Neural progenitor cell (in vitro differentiated cells): ENCODE data around the gene BMP2. TPM values are rescaled to one million over a fixed set of nuclear protein-coding genes. Genes with fewer than 3 reads are reported as not detected.

ENCODE experiments used
- DNase-seq: peaks from one replicate; pipeline ENCODE4 v3.0.0-alpha.2; 2016; ENCODE audit warnings: low spot score
- H2AFZ ChIP-seq: fragments of 200-600 bp; sonication (generic); replicated peaks from 2 replicates; pipeline ENCODE4 v1.6.1; 2016; ENCODE audit warnings: antibody characterized with exemption
- H3F3A ChIP-seq: fragments of 200-600 bp; sonication (generic); 2 replicates; pipeline ENCODE4 v1.6.1; 2016; ENCODE audit warnings: antibody characterized with exemption, low read depth
- H3K27ac ChIP-seq: fragments of 200-600 bp; sonication (generic); 2 replicates; pipeline ENCODE4 v1.5.1; 2016; ENCODE audit warnings: mild to moderate bottlenecking
- H3K27me3 ChIP-seq: fragments of 200-600 bp; sonication (generic); 2 replicates; pipeline ENCODE4 v1.6.1; 2016; ENCODE audit warnings: mild to moderate bottlenecking, moderate library complexity
- H3K36me3 ChIP-seq: fragments of 200-600 bp; sonication (generic); 2 replicates; pipeline ENCODE4 v1.5.1; 2016
- H3K4me1 ChIP-seq: fragments of 200-600 bp; sonication (generic); 2 replicates; pipeline ENCODE4 v1.6.1; 2016; ENCODE audit warnings: mixed run types
- H3K4me2 ChIP-seq: fragments of 200-600 bp; sonication (generic); 2 replicates; pipeline ENCODE4 v1.6.1; 2016
- H3K4me3 ChIP-seq: fragments of 200-600 bp; sonication (generic); 2 replicates; pipeline ENCODE4 v1.5.1; 2016
- H3K79me2 ChIP-seq: fragments of 200-600 bp; sonication (generic); 2 replicates; pipeline ENCODE4 v1.6.1; 2016; ENCODE audit warnings: low read depth
- H3K9ac ChIP-seq: fragments of 200-600 bp; sonication (generic); 2 replicates; pipeline ENCODE4 v1.6.1; 2016
- H3K9me3 ChIP-seq: fragments of 200-600 bp; sonication (generic); 2 replicates; pipeline ENCODE4 v1.5.1; 2016; ENCODE audit warnings: low read depth
- H4K20me1 ChIP-seq: fragments of 200-600 bp; sonication (generic); 2 replicates; pipeline ENCODE4 v1.6.1; 2016; ENCODE audit warnings: low read depth
- H3K27ac Mint-ChIP-seq: 3 replicates; pipeline ENCODE4 v1.8.0; 2021; ENCODE audit warnings: mixed read lengths
- H3K27me3 Mint-ChIP-seq: 2 replicates; pipeline ENCODE4 v1.8.0; 2022; ENCODE audit warnings: low read depth, mild to moderate bottlenecking, inconsistent platforms, moderate library complexity, mixed read lengths; ENCODE audit not compliant: insufficient read depth
- H3K36me3 Mint-ChIP-seq: 3 replicates; pipeline ENCODE4 v1.8.0; 2021; ENCODE audit warnings: mixed read lengths
- H3K4me1 Mint-ChIP-seq: 3 replicates; pipeline ENCODE4 v1.8.0; 2021; ENCODE audit warnings: mixed read lengths
- H3K4me3 Mint-ChIP-seq: 3 replicates; pipeline ENCODE4 v1.8.0; 2021; ENCODE audit warnings: mild to moderate bottlenecking, moderate library complexity, mixed read lengths
- H3K9me3 Mint-ChIP-seq: 3 replicates; pipeline ENCODE4 v1.8.0; 2020; ENCODE audit warnings: mixed read lengths
- EZH2 ChIP-seq: fragments of 200-600 bp; sonication (generic); IDR thresholded peaks from 2 replicates; pipeline ENCODE4 v1.6.1; 2017; ENCODE audit warnings: antibody characterized with exemption, mild to moderate bottlenecking, moderate library complexity
- EZH2phosphoT487 ChIP-seq: fragments of 200-600 bp; sonication (generic); IDR thresholded peaks from 2 replicates; pipeline ENCODE4 v1.6.1; 2017; ENCODE audit warnings: antibody characterized with exemption
- total RNA-seq: library from RNA; depleted of rRNA; stranded (reverse); fragments of >200 nt; gene quantifications from 2 replicates; pipeline ENCODE4 v1.2.3, GENCODE V29; 2015; ENCODE audit warnings: low replicate concordance
- TF ChIP-seq, protein P1 (sequence below): fragments of 200-600 bp; sonication (generic); IDR thresholded peaks from 2 replicates; pipeline ENCODE4 v1.5.1; 2017; ENCODE audit warnings: antibody characterized with exemption, mild to moderate bottlenecking

BMP2 gene
- total RNA-seq, 1 donor from 2014 or later: 7.2 TPM

DNA sequence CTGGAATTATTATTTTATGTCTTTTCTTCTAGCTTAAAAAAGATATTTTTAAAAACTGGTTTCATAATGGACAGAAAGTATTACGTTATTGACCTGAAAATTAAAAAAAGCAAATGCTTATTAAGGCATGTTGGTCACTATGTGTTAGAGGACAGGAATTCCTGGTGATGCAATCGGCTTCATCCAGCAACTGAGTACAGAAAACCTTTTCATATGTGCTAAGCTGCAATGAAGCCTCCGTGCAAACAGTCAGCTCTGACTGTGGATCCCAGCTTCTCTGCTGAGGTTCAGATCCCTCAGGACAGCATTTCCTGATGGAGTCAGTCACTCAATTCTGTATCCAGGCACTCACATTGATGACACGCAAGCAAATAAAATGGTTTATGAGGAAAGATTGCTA lies 22.7 kb upstream of the BMP2 start:
- Histone ChIP-seq H3K27ac (no peak overlapping the region), H3K9ac (no peak overlapping the region), H3K4me2 (no peak overlapping the region), H3K4me1 (no peaks in the 10 kb centered on the region), H3K36me3 (no peaks in the 10 kb centered on the region), H3K79me2 (no peaks in the 10 kb centered on the region), H2AFZ (no peak overlapping the region), H3K9me3 (no peaks in the 10 kb centered on the region), H3K27me3 (no peaks in the 10 kb centered on the region), H4K20me1 (no peaks in the 10 kb centered on the region), H3F3A (no peaks in the 10 kb centered on the region), H3K4me3 (no peak overlapping the region)
- Mint-ChIP-seq H3K4me3 (no peak overlapping the region), H3K4me1 (no peaks in the 10 kb centered on the region), H3K36me3 (no peaks in the 10 kb centered on the region), H3K27me3 (no peaks in the 10 kb centered on the region), H3K27ac (no peak overlapping the region), H3K9me3 (no peaks in the 10 kb centered on the region)
- no peak for DNase-seq
- TF ChIP-seq EZH2phosphoT487 (no peak), EZH2 (no peak)
- TF ChIP-seq, protein P1, sequence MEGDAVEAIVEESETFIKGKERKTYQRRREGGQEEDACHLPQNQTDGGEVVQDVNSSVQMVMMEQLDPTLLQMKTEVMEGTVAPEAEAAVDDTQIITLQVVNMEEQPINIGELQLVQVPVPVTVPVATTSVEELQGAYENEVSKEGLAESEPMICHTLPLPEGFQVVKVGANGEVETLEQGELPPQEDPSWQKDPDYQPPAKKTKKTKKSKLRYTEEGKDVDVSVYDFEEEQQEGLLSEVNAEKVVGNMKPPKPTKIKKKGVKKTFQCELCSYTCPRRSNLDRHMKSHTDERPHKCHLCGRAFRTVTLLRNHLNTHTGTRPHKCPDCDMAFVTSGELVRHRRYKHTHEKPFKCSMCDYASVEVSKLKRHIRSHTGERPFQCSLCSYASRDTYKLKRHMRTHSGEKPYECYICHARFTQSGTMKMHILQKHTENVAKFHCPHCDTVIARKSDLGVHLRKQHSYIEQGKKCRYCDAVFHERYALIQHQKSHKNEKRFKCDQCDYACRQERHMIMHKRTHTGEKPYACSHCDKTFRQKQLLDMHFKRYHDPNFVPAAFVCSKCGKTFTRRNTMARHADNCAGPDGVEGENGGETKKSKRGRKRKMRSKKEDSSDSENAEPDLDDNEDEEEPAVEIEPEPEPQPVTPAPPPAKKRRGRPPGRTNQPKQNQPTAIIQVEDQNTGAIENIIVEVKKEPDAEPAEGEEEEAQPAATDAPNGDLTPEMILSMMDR: no peak

DNA sequence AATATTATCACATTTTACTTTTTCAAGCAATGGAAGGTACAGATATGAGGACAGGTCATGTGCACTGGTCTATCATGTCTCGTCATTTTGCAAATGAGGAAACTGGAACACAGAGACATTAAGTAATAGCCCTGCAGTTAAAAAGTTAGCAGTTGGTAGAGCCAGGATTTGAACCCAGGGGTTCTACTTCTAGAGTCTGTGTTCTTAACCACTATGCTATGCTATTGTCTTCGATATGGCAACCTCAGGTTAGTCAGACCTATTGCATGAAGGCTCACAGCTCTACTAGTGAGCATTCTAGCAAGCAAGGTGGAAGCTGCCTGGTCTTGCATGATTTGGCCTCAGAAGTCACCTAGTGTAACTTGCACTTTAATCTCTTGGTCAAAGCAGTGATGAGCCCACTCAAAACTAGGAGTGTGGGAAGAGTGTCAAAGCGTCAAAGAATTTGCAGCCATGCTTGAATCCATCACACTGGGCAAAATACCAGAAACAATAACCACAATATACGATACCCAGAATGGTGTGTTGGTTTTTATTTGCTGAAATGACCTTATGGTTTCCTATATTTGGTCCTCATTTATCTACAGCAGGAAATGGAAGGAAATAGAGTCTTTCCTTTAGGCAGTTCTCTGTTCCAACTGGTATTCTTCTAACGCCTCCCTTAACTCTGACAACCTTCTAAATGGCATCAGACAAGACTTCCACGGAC lies 20.4 kb upstream of the BMP2 start:
- no peak overlapping the region for H3K4me3 Mint-ChIP-seq
- no peak for DNase-seq
- no peak for TF ChIP-seq EZH2phosphoT487
- TF ChIP-seq, protein P1: no peak
- no peak for TF ChIP-seq EZH2
- no peak overlapping the region for H2AFZ ChIP-seq
- H3F3A ChIP-seq: no peaks in the 10 kb centered on the region
- no peaks in the 10 kb centered on the region for H3K9me3 ChIP-seq
- H3K4me3 ChIP-seq: no peak overlapping the region
- H3K27me3 Mint-ChIP-seq: no peaks in the 10 kb centered on the region
- no peak overlapping the region for H3K9ac ChIP-seq
- no peaks in the 10 kb centered on the region for H3K4me1 Mint-ChIP-seq
- no peaks in the 10 kb centered on the region for H3K4me1 ChIP-seq
- H3K4me2 ChIP-seq: no peak overlapping the region
- H4K20me1 ChIP-seq: no peaks in the 10 kb centered on the region
- H3K79me2 ChIP-seq: no peaks in the 10 kb centered on the region
- no peak overlapping the region for H3K27ac ChIP-seq
- H3K27ac Mint-ChIP-seq: no peak overlapping the region
- no peaks in the 10 kb centered on the region for H3K36me3 ChIP-seq
- no peaks in the 10 kb centered on the region for H3K9me3 Mint-ChIP-seq
- no peaks in the 10 kb centered on the region for H3K27me3 ChIP-seq
- no peaks in the 10 kb centered on the region for H3K36me3 Mint-ChIP-seq

GRCh38 chr20:6750438-6750837 lies 17.0 kb upstream of the BMP2 start:
- Mint-ChIP-seq H3K4me1 (no peaks in the 10 kb centered on the region), H3K27me3 (no peaks in the 10 kb centered on the region), H3K36me3 (no peaks in the 10 kb centered on the region), H3K27ac (no peak overlapping the region), H3K9me3 (peaks cover 12% of the 10 kb centered on the region), H3K4me3 (no peak overlapping the region)
- Histone ChIP-seq H3K36me3 (no peaks in the 10 kb centered on the region), H3K27me3 (no peaks in the 10 kb centered on the region), H3K4me1 (no peaks in the 10 kb centered on the region), H2AFZ (no peak overlapping the region), H3K9me3 (no peaks in the 10 kb centered on the region), H3K4me3 (no peak overlapping the region), H4K20me1 (no peaks in the 10 kb centered on the region), H3K9ac (no peak overlapping the region), H3F3A (no peaks in the 10 kb centered on the region), H3K79me2 (no peaks in the 10 kb centered on the region), H3K4me2 (no peak overlapping the region), H3K27ac (no peak overlapping the region)
- no peak for DNase-seq
- no peak for TF ChIP-seq EZH2
- TF ChIP-seq, protein P1: no peak
- no peak for TF ChIP-seq EZH2phosphoT487
